H9 (cell line): ENCODE data around the gene SIDT2. TPM values are rescaled to one million over a fixed set of nuclear protein-coding genes. Genes with fewer than 3 reads are reported as not detected.

Experiments used
- DNase-seq: peaks from one replicate; pipeline ENCODE4 v3.0.0-alpha.2; 2017
- H2AFZ ChIP-seq: one replicate; pipeline ENCODE4 v1.6.1; 2013; ENCODE audit warnings: mild to moderate bottlenecking, low read length, control low read depth, moderate library complexity
- H2AK5ac ChIP-seq: 2 replicates; pipeline ENCODE4 v1.6.1; 2013; ENCODE audit warnings: low read length, control low read depth, mixed read lengths; ENCODE audit not compliant: insufficient read length
- H2BK120ac ChIP-seq: one replicate; pipeline ENCODE4 v1.6.1; 2013; ENCODE audit warnings: low read depth, mild to moderate bottlenecking, low read length, control low read depth, inconsistent platforms; ENCODE audit not compliant: poor library complexity, severe bottlenecking
- H2BK12ac ChIP-seq: 2 replicates; pipeline ENCODE4 v1.6.1; 2013; ENCODE audit warnings: low read length, control low read depth, mixed read lengths, low read depth; ENCODE audit not compliant: insufficient read length
- H2BK15ac ChIP-seq: 2 replicates; pipeline ENCODE4 v1.6.1; 2013; ENCODE audit warnings: low read depth, low read length, control low read depth
- H2BK20ac ChIP-seq: one replicate; pipeline ENCODE4 v1.6.1; 2013; ENCODE audit warnings: low read depth, mild to moderate bottlenecking, low read length, control low read depth, inconsistent platforms; ENCODE audit not compliant: poor library complexity, severe bottlenecking
- H2BK5ac ChIP-seq: 2 replicates; pipeline ENCODE4 v1.6.1; 2013; ENCODE audit warnings: low read length, control low read depth, mixed read lengths; ENCODE audit not compliant: insufficient read length
- H3K14ac ChIP-seq: 2 replicates; pipeline ENCODE4 v1.6.1; 2013; ENCODE audit warnings: low read length, control low read depth; ENCODE audit not compliant: insufficient read depth
- H3K18ac ChIP-seq: 2 replicates; pipeline ENCODE4 v1.6.1; 2013; ENCODE audit warnings: low read depth, mild to moderate bottlenecking, mixed read lengths, low read length, control low read depth; ENCODE audit not compliant: insufficient read length
- H3K23ac ChIP-seq: 2 replicates; pipeline ENCODE4 v1.6.1; 2013; ENCODE audit warnings: low read length, control low read depth, mixed read lengths, low read depth; ENCODE audit not compliant: insufficient read length
- H3K23me2 ChIP-seq: 2 replicates; pipeline ENCODE4 v1.6.1; 2013; ENCODE audit warnings: low read depth, mild to moderate bottlenecking, mixed read lengths, low read length, control low read depth; ENCODE audit not compliant: insufficient read length, poor library complexity, severe bottlenecking
- H3K27ac ChIP-seq: 2 replicates; pipeline ENCODE4 v1.5.1; 2013; ENCODE audit warnings: low read length, control low read depth, mixed read lengths, low read depth; ENCODE audit not compliant: insufficient read length
- H3K27me3 ChIP-seq: 2 replicates; pipeline ENCODE4 v1.6.1; 2013; ENCODE audit warnings: low read length, control low read depth, inconsistent platforms; ENCODE audit not compliant: insufficient read depth
- H3K4ac ChIP-seq: 2 replicates; pipeline ENCODE4 v1.6.1; 2013; ENCODE audit warnings: low read depth, mild to moderate bottlenecking, control low read depth, inconsistent platforms, low read length, moderate library complexity
- H3K4me1 ChIP-seq: 2 replicates; pipeline ENCODE4 v1.6.1; 2013; ENCODE audit warnings: low read length, control low read depth, inconsistent platforms; ENCODE audit not compliant: insufficient read depth
- H3K4me2 ChIP-seq: 2 replicates; pipeline ENCODE4 v1.6.1; 2013; ENCODE audit warnings: low read length, control low read depth, mixed read lengths; ENCODE audit not compliant: insufficient read length, insufficient read depth
- H3K56ac ChIP-seq: 2 replicates; pipeline ENCODE4 v1.6.1; 2013; ENCODE audit warnings: low read depth, mild to moderate bottlenecking, mixed read lengths, low read length, control low read depth; ENCODE audit not compliant: insufficient read length
- H3K79me1 ChIP-seq: 2 replicates; pipeline ENCODE4 v1.6.1; 2013; ENCODE audit warnings: low read depth, mild to moderate bottlenecking, moderate library complexity, low read length, control low read depth, inconsistent platforms; ENCODE audit not compliant: insufficient read depth, poor library complexity, severe bottlenecking
- H3K79me2 ChIP-seq: 2 replicates; pipeline ENCODE4 v1.6.1; 2013; ENCODE audit warnings: low read length, control low read depth, inconsistent platforms; ENCODE audit not compliant: insufficient read depth
- H3K9ac ChIP-seq: 2 replicates; pipeline ENCODE4 v1.6.1; 2013; ENCODE audit warnings: low read length, control low read depth, mixed read lengths; ENCODE audit not compliant: insufficient read length; ENCODE audit errors: extremely low read depth
- H3K9me3 ChIP-seq: one replicate; pipeline ENCODE4 v1.6.1; 2013; ENCODE audit warnings: low read depth, low read length, inconsistent platforms; ENCODE audit not compliant: control insufficient read depth
- H3T11ph ChIP-seq: one replicate; pipeline ENCODE4 v1.6.1; 2013; ENCODE audit warnings: mild to moderate bottlenecking, low read length, control low read depth, inconsistent platforms
- H4K20me1 ChIP-seq: one replicate; pipeline ENCODE4 v1.6.1; 2013; ENCODE audit not compliant: control insufficient read depth, insufficient read length, insufficient read depth
- H4K5ac ChIP-seq: 2 replicates; pipeline ENCODE4 v1.6.1; 2013; ENCODE audit warnings: low read depth, mild to moderate bottlenecking, mixed read lengths, low read length, control low read depth; ENCODE audit not compliant: insufficient read length
- H4K8ac ChIP-seq: replicated peaks from 2 replicates; pipeline ENCODE4 v1.6.1; 2013; ENCODE audit warnings: low read length, control low read depth, mixed read lengths, low read depth; ENCODE audit not compliant: insufficient read length
- H4K91ac ChIP-seq: 2 replicates; pipeline ENCODE4 v1.6.1; 2013; ENCODE audit warnings: low read depth, mild to moderate bottlenecking, moderate library complexity, mixed read lengths, low read length, control low read depth; ENCODE audit not compliant: insufficient read length
- H3K27ac Mint-ChIP-seq, 3 experiments: 2 replicates in 2 of 3; 3 replicates in 1 of 3; pipeline ENCODE4 v1.8.0; 2020 to 2021; ENCODE audit warnings: mixed read lengths in 3 of 3, mild to moderate bottlenecking in 1 of 3, moderate library complexity in 1 of 3
- H3K27me3 Mint-ChIP-seq: 2 replicates; pipeline ENCODE4 v1.8.0; 2021; ENCODE audit warnings: low read depth, mild to moderate bottlenecking, moderate library complexity, mixed read lengths
- H3K36me3 Mint-ChIP-seq, 3 experiments: 2 replicates in 2 of 3; 3 replicates in 1 of 3; pipeline ENCODE4 v1.8.0; 2020 to 2021; ENCODE audit warnings: low read depth in 3 of 3, mixed read lengths in 3 of 3; ENCODE audit not compliant: insufficient read depth in 1 of 3
- H3K4me1 Mint-ChIP-seq, 2 experiments: 2 replicates each; pipeline ENCODE4 v1.8.0; 2020; ENCODE audit warnings: mixed read lengths in 2 of 2
- H3K4me3 Mint-ChIP-seq, 2 experiments: 2 replicates in 1 of 2; 3 replicates in 1 of 2; pipeline ENCODE4 v1.8.0; 2020 to 2021; ENCODE audit warnings: mild to moderate bottlenecking in 2 of 2, mixed read lengths in 2 of 2, moderate library complexity in 1 of 2
- H3K9me3 Mint-ChIP-seq, 2 experiments: 2 replicates in 1 of 2; 3 replicates in 1 of 2; pipeline ENCODE4 v1.8.0; 2020; ENCODE audit warnings: mild to moderate bottlenecking in 2 of 2, mixed read lengths in 2 of 2, moderate library complexity in 1 of 2
- CTCF ChIP-seq: fragments of 200-600 bp; sonication (generic); conservative IDR thresholded peaks from 3 replicates; pipeline ENCODE4 v1.8.0; 2021; ENCODE audit warnings: antibody characterized with exemption, mild to moderate bottlenecking
- WGBS: extraction: QIAGEN DNeasy Blood & Tissue Kit; methylation state at CpG from one replicate; pipeline ENCODE4 v1.1.7; 2013; ENCODE audit warnings: missing lambda C conversion rate, low lambda C conversion rate, mixed read lengths; ENCODE audit not compliant: insufficient read length; ENCODE audit errors: extremely low coverage; 5-methylcytosine and 5-hydroxymethylcytosine counted together
- total RNA-seq: library from RNA; stranded (reverse); gene quantifications from 2 replicates; pipeline ENCODE4 v1.2.1, GENCODE V29; 2021

The SIDT2 gene
- total RNA-seq, 1 experiment from 2014 or later: 18.3 TPM

- no peak overlapping the region for H2BK12ac ChIP-seq
- H3K4me1 ChIP-seq: no peaks in the 10 kb centered on the region
- WGBS: no CpG with 5 or more reads among the region's 15 CpGs
- no peak overlapping the region for H3K14ac ChIP-seq
- H3K23ac ChIP-seq: no peak overlapping the region
- no peaks in the 10 kb centered on the region for H4K20me1 ChIP-seq
- no peak overlapping the region for H3K4me2 ChIP-seq
- peaks cover 6 to 7% of the 10 kb centered on the region in 2 experiments for H3K4me1 Mint-ChIP-seq
- H3K27me3 ChIP-seq: no peaks in the 10 kb centered on the region
- no peak for DNase-seq
- H2BK5ac ChIP-seq: no peak overlapping the region
- no peak overlapping the region for H3K4me3 Mint-ChIP-seq
- no peaks in the 10 kb centered on the region for H3K79me1 ChIP-seq
- H3K4ac ChIP-seq: no peak overlapping the region
- H3K9me3 Mint-ChIP-seq: no peaks in the 10 kb centered on the region
- H3K27ac Mint-ChIP-seq: no peak overlapping the region; a peak in 1 of 7 replicates
- H3K27ac ChIP-seq: no peak overlapping the region
- H3K36me3 Mint-ChIP-seq: peaks cover 9 to 64% (median 35%) of the 10 kb centered on the region in 3 experiments
- no peaks in the 10 kb centered on the region for H3K23me2 ChIP-seq
- no peak overlapping the region for H3K18ac ChIP-seq
- no peak overlapping the region for H2BK20ac ChIP-seq
- no peaks in the 10 kb centered on the region for H3K79me2 ChIP-seq
- H4K5ac ChIP-seq: no peak overlapping the region
- no peak for TF ChIP-seq CTCF
- H2BK15ac ChIP-seq: no peak overlapping the region
- H4K91ac ChIP-seq: no peak overlapping the region
- H3K56ac ChIP-seq: no peak overlapping the region
- H4K8ac ChIP-seq: no peak overlapping the region
- no peak overlapping the region for H2AK5ac ChIP-seq
- no peak overlapping the region for H3K9ac ChIP-seq
- H2AFZ ChIP-seq: no peak overlapping the region
- no peak overlapping the region for H3T11ph ChIP-seq
- H2BK120ac ChIP-seq: no peak overlapping the region
- H3K27me3 Mint-ChIP-seq: no peaks in the 10 kb centered on the region
- H3K9me3 ChIP-seq: no peaks in the 10 kb centered on the region
Observed at GRCh38 chr11:117218133-117218915, 39.8 kb downstream of the SIDT2 start.
